GM19240 (cell line): Measurements from ENCODE around the gene PRSS22.
A peak's percentile ranks its signal among the peaks of the same experiment; 100 is the strongest.

Source experiments
- DNase-seq: peaks from one replicate; pipeline ENCODE4 v3.0.0; 2011; ENCODE audit warnings: low spot score; ENCODE audit not compliant: insufficient read length

The PRSS22 gene

DNA sequence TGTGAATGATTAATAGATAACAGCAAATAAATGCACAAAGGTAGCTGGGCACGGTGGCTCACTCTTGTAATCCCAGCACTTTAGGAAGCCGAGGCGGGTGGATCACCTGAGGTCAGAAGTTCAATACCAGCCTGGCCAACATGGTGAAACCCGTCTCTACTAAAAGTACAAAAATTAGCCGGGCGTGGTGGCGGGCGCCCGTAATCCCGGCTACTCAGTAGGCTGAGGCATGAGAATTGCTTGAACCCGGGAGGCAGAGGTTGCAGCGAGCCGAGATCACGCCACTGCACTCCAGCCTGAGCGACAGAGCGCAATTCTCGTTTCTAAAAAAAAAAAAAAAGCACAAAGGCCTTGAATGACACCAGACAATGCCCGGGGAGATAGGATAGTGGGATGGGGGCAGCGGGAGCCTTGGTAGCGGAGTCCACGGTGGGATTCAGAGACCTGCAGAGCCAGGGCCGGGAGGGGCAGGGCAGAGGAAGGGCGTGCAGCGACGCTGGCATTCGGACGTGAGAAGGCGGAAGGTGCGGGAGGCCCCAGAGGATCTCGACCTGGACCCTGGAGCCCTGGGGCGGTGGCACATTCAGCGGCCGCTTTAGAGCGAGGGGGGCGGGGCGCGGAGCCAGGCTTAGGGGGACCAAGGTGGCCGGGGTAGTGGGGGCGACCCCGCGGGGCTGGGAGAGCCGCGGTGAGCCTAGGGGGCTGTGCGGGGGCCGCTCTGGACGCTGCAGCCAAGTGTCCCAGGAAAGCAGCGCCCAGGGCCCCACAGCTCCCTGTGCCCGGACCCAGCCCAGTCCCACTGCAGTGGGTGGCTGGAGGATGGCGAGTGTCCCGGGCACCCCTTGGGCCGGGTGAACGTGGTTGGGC, 24.0 kb upstream of the PRSS22 start:
- no peak for DNase-seq

DNA sequence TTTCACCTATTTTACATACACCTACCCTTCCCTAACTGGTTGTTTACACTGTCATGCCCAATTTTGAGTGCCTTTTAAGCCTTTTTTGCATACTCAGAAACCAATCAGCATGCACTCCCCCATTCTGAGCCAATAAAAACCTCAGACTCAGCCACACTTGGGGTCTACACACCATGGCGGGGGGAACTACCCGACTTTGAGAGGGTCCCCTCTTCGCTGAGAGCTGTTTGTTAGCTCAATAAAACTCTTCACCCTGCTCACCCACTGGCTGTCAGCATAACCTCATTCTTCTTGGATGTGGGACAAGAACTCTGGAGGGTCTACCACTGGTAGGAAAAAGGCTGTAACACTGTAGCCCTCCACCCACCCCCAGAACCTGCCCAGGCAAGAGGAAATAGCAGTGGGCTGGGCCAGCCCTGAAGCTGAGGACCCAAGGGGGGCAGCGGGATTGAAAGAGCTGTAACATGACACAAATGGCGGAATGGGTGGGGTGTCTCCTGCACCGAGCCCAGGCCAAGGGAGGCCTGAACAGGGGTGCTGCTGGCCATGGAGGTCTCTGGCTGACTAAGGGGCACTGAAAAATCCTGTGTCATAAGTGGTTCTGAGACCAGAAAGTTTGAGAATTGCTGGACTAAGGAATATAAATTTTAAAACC, 22.0 kb upstream of the PRSS22 start:
- no peak for DNase-seq

DNA sequence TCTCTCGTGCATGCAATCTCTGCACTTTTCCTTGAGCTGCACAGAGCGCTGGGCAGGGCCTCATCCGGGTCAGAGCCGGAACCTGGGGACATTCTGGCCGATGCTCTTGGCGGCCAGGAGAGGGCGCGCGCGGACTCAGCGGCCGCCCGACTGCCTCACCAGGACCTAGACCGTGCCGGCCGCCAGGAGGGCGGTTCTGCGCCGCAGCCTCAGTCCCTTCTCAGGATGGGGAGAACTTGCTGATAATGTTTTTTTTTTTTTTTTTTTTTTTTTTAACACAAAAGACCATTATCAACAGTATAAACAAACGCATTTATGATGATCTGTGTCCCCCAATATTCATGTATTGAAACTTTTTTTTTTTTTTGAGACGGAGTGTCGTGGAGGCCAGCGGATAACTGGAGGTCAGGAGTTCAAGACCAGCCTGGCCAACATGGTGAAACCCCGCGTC, 17.0 kb upstream of the PRSS22 start:
- peak; percentile 46 for DNase-seq

DNA sequence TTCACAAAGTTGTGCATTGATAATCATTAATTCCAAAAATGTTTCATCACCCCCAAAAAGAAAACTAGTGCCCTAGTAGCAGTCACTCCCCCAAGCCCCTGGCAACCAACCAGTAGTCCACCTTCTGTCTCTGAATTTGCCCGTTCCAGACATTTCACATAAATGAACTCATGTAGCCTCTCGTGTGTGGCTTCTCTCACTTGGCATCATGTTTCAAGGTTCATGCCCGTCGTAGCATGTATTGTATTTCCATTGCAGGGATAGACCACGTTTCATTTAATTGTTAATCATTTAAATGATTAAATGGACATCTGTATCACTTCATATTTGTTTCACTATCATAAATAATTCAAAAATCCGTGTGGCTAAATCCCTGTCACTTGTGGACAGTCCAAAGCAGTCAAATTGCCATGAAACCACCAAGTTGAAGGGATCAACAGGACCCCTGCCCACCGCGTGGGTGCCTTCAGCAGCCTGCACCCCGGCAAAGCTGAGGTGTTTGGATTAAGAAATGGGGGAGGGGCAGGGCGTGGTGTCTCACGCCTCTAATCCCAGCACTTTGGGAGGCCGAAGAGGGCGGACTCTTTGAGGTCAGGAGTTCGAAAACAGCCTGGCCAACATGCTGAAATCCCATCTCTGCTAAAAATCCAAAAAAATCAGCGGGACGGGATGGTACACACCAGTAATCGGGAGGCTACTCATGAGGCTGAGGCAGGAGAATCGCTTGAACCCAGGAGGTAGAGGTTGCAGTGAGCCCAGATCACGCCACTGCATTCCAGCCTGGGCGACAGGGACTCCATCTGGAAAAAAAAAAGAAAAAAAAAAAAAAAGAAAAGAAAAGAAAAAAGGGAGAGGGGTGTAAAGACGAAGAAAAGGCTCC, 16.3 kb upstream of the PRSS22 start:
- DNase-seq = no peak

DNA sequence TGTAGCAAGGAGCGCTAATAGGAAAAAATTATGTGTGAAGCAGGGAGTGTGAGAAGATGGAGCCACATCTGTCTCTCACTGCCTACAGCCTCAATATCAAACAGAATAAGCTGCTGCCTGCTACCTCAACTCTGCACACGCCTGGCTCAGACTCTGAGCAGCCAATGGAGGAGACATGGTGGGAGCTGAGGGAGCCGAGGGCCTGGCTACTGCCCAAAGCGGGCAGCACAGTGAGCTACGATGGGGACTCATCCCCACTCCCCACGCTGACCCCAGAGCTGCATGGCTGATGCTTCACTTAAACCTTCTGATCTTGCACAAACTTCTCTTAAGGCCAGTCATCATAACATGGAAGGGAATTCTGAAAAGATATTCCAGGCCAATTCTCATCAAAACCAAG, 14.0 kb upstream of the PRSS22 start:
- no peak for DNase-seq

DNA sequence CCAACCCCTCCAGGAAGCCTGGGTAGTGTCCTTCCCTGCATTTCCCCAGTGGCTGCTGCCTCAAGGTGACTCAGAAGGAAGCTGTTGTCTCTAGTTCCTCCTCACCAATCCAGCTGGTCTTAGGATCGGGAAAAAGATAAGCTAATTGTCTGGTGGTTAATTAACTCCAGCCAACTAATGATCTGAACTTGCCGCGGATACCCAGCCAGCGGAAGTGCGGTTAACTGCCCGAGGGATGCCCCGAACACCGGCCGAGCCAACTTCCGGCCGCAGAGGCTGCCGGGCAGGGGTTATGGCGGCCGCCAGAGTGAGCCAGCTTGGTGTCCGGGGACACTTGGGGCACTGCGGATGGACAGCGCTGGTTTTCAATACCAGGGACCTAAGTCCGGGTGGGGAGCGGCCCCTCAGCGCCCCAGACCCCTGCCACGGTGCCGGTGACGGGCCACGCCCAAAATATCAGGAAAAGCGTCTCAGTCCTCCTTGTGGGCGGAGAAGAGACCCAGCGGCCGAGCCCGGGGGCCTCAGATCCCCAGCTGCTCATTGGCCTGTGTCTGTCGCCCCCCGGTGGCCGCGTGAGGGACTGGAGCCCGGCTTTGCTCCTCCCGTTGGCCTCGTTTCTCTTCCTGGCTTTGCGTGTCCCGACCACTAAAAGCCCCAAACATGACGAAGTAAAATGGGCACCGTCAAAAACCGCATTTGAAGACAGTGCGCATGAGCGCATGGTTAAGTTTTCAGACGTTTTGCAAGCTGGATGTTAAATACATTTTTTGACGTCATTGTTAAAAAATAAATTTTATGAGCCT, 10.2 kb upstream of the PRSS22 start:
- peak; percentile 99 for DNase-seq

DNA sequence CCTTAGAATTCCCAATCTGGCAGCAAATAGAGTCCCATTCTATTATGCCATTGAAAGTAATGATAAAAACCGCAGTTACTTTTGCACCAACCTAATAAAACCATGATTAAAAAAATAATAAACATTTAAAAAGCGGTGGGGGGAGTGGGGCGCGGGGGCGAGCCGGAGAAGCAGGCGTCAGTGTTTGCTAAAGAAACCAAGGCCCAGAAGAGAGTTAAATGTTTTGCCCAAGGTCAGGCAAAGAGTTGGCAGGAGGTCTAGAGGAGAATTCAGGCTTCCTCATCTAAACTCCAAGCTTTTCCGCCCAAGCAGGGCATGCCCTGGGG, 9.7 kb upstream of the PRSS22 start:
- DNase-seq = no peak

DNA sequence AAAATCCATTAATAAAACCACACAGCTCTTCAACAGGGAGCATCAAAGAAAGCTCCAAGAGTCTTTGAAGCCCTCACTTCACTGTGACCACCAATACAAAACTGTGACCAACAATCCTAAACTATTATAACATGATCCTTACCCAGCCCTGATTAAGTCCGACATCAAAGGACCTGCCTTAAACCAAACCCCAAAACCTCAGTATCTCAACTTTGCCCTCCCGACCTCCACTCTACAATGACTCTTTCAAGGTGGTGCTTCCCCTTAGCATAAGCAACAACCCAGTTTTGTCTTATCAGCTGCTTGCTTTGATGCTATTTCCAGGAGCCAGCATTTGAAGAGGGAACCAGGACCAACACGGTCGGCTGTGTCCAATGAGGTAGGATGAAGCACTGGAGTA, 8.5 kb upstream of the PRSS22 start:
- DNase-seq = no peak

DNA sequence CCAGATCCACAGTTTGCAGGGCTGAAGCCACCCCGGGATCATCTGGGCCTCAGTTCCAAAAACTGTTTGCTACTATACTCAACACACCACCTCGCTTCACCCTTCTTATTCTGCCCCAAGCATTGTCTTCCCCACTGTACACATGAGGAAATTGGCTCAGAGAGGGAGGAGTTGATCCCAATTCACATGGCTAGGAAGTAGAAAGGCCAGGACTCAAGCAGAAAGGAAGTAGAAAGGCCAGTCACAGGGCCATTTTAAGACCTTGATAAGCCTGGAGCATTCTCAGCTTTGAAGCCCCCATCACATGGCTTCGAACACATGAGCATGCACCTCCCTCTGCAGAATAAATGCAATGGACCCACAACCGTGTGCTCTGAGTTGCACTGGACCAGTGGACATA, 7.7 kb upstream of the PRSS22 start:
- no peak for DNase-seq

DNA sequence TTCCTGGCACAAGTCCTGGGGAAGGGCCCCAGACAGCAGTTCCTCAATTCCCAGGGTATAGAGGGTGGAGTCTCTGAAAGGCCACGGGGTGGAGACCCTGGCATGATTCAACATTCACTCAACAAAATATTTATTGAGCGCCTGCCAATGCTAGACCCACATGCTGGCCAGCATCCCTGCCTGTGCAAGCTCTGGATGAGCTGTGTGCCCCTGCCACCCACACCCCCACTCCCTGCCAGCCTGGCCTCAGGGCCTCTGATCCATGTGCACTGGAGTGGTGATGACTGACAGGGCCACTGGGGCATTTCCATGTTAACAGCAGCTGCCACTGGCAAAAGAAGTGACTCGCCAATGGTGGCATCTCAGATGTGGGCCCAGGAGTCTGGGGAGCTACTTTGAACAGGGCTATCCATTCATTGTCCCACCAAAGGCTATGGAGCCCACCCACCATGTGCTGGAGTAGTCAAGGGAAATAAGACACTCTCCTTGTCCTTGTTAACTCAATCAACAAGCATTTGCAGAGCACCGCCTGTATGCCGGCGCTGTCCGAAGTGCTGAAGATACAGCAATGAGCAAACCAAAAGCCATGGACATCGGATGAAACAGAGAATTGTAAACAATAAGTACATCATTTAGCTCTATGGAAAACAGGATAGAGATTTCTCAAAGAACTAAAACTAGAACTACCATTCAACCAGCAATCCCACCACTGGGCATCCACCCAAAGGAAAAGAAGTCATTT, 3.0 kb upstream of the PRSS22 start:
- DNase-seq = no peak

DNA sequence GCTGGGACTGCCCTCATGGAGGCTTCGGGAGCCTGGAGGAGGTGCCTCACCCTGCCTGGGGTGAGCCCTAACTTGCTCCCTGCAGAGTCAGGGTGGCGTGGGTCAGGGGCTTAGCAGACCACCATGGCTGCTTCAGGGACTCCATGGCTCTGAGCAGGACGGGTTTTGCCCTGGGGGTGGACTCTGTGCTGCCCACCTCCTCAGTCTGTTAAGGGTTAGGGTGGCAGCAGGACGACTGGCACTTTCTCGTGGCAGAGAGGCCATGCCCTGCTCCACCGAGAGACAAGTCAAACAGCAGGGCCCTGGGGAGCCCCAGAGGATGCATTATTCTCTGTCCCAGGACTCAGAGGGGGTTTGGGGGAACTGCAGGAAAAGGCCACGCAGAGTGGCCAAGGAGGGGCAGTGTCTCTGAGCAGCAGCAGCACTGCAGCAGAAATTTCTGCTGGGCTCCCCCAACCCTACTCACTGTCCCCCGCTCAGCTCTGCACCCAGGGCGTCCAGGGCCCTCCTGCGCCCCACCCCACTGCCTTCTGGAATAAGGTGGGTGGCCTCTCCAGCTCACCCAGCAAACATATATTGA, 1.8 kb upstream of the PRSS22 start:
- DNase-seq = no peak

DNA sequence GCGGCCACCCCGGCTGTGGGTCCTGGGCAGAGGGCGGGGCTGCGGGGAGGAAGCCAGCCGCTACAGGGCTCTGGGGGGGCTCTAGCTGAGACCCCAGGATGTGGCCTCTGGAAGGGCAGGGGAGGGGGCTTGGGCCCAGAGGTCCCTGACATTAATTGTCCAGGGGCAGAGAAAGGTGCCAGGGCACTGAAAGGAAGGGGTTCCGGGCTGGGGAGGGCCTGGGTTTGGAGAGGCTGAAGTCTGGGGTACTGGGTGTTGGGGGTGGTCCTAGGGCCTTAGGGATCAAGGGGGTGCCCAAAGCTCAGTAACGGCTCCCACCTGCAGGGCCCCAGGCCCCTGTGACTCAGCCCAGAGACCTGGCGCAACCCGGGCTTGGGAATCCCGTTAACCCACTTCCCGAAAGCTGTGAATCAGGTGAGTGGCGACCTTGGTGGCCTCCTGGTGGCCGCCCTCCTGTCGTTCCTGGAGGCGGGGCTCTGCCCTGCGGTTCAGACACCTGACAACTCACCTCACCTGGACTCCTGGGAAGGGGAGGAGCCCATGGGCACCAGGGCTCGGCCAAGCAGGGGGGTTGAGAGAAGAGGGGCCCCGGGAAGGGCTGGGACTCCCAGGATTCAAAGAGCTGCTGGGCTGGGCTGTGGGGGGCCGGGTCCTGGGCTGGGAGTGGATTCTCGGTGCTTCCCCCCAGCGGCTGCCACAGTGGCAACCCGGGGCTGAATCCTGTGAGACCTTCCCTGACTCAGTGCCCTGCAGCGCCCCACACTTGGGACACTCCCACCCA, 465 bp upstream of the PRSS22 start:
- no peak for DNase-seq

DNA sequence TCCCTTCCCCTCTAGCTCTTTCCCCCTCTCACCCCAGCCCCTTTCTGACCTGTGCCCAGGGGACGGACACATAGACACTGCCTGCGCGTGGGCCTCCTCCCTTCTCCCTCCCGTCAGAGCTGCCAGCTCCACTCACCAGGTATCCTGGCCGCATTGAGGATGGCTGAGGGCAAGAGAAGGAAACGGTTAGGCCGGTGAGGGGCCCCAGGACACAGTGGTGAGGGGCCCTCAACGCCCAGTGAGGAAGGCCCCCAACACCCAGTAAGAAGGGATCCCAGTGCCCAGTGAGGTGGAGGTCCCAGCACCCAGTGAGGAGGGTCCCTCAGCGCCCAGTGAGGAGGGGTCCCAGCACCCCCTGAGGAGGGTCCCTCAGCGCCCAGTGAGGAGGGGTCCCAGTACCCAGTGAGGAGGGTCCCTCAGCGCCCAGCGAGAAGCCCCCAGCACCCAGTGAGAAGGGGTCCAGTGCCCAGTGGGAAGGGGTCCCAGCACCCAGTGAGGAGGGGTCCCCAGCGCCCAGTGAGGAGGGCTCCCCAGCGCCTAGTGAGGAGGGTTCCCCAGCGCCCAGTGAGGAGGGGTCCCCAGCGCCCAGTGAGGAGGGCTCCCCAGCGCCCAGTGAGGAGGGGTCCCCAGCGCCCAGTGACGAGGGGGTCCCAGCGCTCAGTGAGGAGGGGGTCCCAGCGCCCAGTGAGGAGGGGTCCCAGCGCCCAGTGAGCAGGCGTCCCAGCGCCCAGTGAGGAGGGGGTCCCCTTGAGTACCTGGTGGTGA, 1.1 kb downstream of the PRSS22 start:
- DNase-seq = no peak

DNA sequence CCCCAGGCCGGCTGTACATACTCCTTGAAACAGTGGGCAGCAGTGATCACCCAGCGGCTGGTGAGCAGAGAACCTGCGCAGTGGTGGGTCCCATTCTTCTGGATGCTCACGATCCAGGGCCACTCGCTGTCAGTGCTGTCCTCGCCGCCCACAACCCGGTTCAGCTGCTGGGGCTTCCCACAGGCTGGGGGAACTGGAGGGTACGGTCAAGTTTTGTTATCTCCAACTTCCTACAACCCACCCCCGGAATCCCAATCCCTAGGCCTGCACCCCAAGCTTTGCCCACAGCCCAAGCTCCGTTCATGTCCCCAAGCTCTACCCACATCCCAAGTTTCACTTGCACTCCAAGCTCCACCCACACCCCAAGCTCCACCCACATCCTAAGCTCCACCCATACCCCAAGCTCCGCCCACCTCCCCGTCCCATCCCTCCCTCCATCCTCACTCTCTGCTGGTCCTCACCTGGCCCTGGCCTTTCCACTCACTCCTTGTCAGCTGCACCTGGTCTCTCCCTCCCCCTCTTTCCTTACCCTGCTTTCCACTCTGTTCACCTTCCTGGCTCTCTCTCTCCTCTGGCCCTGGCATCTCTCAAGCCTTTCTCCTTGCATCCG, 1.8 kb downstream of the PRSS22 start:
- DNase-seq = no peak

DNA sequence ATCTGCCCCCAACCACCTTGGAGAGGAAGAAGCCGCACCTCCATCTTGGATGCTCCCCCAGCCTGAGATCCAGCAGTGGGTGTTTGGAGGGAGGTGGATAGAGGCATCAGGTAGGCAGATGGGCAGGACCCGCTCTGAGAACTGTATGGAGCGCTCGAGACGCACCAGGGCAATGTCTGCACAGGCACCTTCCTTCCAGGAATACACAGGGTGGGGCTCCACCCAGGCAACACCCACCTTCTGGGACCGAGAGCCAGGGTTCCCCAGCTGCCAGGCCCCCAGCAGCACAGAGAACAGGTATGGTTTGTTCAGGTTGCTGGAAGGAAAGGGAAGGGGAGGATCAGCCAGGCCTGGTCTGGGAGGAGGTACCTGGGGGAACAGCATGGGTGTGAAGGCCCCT, 2.4 kb downstream of the PRSS22 start:
- no peak for DNase-seq

DNA sequence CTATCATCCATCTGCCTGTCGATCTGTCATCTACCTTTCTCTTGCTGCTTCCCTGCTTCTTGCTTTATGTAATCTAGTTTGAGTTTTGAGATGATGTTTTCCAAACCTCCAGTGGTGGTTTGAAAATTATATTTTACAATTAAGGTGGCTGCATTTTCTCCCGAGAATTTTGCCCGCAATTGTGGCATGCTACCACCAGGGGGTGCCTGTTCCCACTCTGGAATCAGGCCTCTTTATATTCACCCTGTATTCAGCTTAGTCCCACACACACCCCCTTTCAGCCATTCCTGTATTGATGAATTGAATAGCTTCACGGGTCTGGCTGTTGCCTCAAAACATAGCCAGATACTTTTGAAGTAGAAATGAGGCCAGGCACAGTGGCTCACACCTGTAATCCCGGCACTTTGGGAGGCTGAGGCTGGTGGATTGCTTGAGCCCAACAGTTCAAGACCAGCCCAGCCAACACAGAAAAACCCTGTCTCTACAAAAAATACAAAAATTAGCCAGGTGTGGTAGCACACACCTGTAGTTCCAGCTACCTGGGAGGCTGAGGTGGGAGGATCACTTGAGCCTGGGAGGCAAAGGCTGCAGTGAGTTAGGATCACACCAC, 3.2 kb downstream of the PRSS22 start:
- no peak for DNase-seq

DNA sequence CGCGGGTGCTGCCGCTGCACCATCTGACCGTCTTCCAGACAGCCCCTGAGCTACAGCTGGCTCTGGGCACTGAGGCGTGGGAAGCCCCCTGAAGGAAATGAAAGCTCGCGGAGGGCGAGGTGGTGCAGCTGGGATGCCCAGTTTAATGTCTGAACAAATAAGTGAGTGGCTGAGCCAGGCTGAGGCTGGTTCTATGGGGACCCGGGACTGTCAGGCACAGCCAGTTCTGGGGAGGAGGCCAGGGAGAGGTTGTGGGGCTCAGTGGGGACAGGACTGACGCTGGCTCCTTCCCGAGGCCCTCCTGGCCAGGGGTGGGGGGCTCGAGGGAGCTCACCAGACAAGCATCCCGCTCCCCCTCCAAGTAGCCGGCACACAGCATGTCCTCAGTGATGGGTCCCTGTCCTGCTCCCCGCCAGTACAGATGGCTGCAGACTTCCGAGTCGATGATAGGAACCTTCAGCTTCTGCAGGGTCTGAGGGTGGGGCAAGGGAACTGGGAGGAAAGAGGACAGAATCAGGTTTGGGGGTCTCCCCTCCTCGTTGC, 4.4 kb downstream of the PRSS22 start:
- no peak for DNase-seq
